Lower lobe of right lung (tissue), 2 donors: ENCODE results near the gene ENTPD7. TPM values are rescaled to one million over a fixed set of nuclear protein-coding genes. Genes with fewer than 3 reads are reported as not detected.

Experiments used
- ATAC-seq, 2 donors: fragments of 200-7000 bp; cut with Tn5 transposase; one replicate each; pipeline ENCODE4 v1.9.1; 2020 to 2022; ENCODE audit warnings: mild to moderate bottlenecking in 2 of 2, moderate library complexity in 2 of 2
- DNase-seq: peaks from one replicate; pipeline ENCODE4 v3.0.0-alpha.2; 2020
- H3K27ac ChIP-seq: fragments of 200-600 bp; one replicate; pipeline ENCODE4 v1.8.0; 2022
- H3K27me3 ChIP-seq: fragments of 200-600 bp; one replicate; pipeline ENCODE4 v1.8.0; 2022; ENCODE audit warnings: low read depth
- H3K36me3 ChIP-seq: fragments of 200-600 bp; one replicate; pipeline ENCODE4 v1.8.0; 2022; ENCODE audit warnings: mild to moderate bottlenecking
- H3K4me1 ChIP-seq: fragments of 200-600 bp; one replicate; pipeline ENCODE4 v1.8.0; 2022
- H3K4me3 ChIP-seq: fragments of 200-600 bp; one replicate; pipeline ENCODE4 v1.8.0; 2022; ENCODE audit warnings: mild to moderate bottlenecking
- H3K9me3 ChIP-seq: fragments of 200-600 bp; one replicate; pipeline ENCODE4 v1.8.0; 2022
- CTCF ChIP-seq: fragments of 200-600 bp; IDR thresholded peaks from one replicate; pipeline ENCODE4 v1.8.0; 2022; ENCODE audit warnings: antibody characterized with exemption, mild to moderate bottlenecking
- intact Hi-C: fragments of 100-400 bp; cut with DNase I; formaldehyde crosslinking; loops from one replicate; pipeline ENCODE4 v1.11.0; 2022
- total RNA-seq: library from RNA; stranded (reverse); fragmentation: NEBNext Ultra II Directional; extraction: Animal tissue kit (Norgen Biotek cat#: 25700); gene quantifications from one replicate; pipeline ENCODE4 v1.2.1, GENCODE V29; 2021
- donor health status: DM: no; HTN: yes; CAD: no; lungs with severe emphysema.

The ENTPD7 gene
- total RNA-seq, 1 donor from 2014 or later: 8.1 TPM

- no peak for ATAC-seq
- Histone ChIP-seq H3K36me3 (no peaks in the 10 kb centered on the region), H3K4me3 (no peak overlapping the region), H3K4me1 (no peaks in the 10 kb centered on the region), H3K27ac (no peak overlapping the region), H3K27me3 (no peaks in the 10 kb centered on the region), H3K9me3 (no peaks in the 10 kb centered on the region)
- no peak for DNase-seq
- no peak for TF ChIP-seq CTCF
- intact Hi-C loops: no loop called here
Observed at GRCh38 chr10:99630991-99631390, 28.3 kb upstream of the ENTPD7 start.

DNA sequence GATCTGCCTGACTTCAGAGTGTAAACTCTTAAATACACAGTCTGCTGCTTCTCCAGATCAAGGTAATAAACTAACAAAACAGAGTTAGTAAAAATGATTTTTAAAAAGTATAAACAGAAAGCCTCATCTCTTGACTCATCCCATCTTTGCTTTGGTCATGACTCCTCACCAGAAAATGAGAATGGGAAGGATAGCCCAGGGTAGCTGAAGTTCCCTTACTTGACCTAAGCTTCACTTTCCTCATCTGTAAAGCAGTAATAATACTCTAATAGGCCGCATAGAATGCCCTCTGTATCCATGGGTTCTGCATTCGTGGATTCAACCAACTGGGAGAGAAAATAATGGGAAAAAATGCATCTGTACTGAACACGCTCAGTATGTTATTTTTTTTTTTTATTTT, 27.8 kb upstream of the ENTPD7 start:
- Histone ChIP-seq H3K9me3 (no peaks in the 10 kb centered on the region), H3K36me3 (no peaks in the 10 kb centered on the region), H3K27ac (no peak overlapping the region), H3K4me1 (no peaks in the 10 kb centered on the region), H3K27me3 (no peaks in the 10 kb centered on the region), H3K4me3 (no peak overlapping the region)
- no peak for TF ChIP-seq CTCF
- intact Hi-C loops: no loop called here
- DNase-seq: no peak
- no peak for ATAC-seq

- no peak for TF ChIP-seq CTCF
- intact Hi-C loops: no loop called here
- ATAC-seq: no peak
- Histone ChIP-seq H3K9me3 (no peaks in the 10 kb centered on the region), H3K4me3 (no peak overlapping the region), H3K36me3 (no peaks in the 10 kb centered on the region), H3K4me1 (no peaks in the 10 kb centered on the region), H3K27ac (no peak overlapping the region), H3K27me3 (no peaks in the 10 kb centered on the region)
- DNase-seq: no peak
Observed at GRCh38 chr10:99633832-99634231, 25.5 kb upstream of the ENTPD7 start.

GRCh38 chr10:99647601-99648151, 11.6 kb upstream of the ENTPD7 start:
- Histone ChIP-seq H3K36me3 (no peaks in the 10 kb centered on the region), H3K4me1 (no peaks in the 10 kb centered on the region), H3K27ac (no peak overlapping the region), H3K27me3 (no peaks in the 10 kb centered on the region), H3K4me3 (no peak overlapping the region), H3K9me3 (no peaks in the 10 kb centered on the region)
- TF ChIP-seq CTCF: no peak
- DNase-seq (no peak), ATAC-seq (no peak)
- intact Hi-C loops: no loop called here

GRCh38 chr10:99648717-99649116, 10.6 kb upstream of the ENTPD7 start:
- intact Hi-C loops: no loop called here
- no peak for ATAC-seq
- no peaks in the 10 kb centered on the region for H3K9me3 ChIP-seq
- no peaks in the 10 kb centered on the region for H3K4me1 ChIP-seq
- no peak for DNase-seq
- no peak overlapping the region for H3K4me3 ChIP-seq
- H3K36me3 ChIP-seq: no peaks in the 10 kb centered on the region
- no peak for TF ChIP-seq CTCF
- H3K27me3 ChIP-seq: no peaks in the 10 kb centered on the region
- no peak overlapping the region for H3K27ac ChIP-seq
